Measurements from ENCODE around the gene ZMYND8.
"Not testable (repeated sequence)": the region's sequence is repeated elsewhere in the genome, so short reads cannot be mapped to it uniquely, and the experiment has no call there.

Gene ZMYND8

DNA sequence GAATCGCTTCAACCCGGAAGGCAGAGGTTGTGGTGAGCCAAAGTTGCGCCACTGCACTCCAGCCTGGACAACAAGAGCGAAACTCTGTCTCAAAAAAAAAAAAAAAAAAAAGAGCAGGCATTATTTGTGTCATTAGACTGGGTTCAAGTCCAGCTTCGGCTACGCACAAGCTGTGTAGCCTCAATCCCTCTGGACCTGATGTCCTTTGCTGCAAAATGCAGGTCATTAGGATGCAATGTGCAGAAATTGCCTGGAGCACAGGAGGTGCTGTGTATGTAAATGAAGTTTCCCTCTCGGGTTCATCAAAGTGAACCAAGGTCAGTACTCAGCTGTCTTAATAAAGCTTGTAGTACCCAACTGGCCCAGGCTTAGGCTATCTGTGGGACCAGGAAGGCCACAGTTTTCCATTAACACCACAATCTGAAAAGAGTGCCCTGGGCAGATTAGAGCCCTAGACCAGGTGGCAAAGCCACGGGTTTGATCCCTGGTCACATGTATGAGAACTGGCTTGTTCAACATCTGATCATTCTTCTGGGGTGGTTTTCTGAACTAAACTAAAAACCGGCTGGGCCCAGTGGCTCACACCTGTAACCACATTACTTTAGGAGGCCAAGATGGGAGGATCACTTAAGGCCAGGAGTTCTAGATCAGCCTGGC is 155.3 kb downstream of the ZMYND8 start:
- peak; percentile 30 for DNase-seq

DNA sequence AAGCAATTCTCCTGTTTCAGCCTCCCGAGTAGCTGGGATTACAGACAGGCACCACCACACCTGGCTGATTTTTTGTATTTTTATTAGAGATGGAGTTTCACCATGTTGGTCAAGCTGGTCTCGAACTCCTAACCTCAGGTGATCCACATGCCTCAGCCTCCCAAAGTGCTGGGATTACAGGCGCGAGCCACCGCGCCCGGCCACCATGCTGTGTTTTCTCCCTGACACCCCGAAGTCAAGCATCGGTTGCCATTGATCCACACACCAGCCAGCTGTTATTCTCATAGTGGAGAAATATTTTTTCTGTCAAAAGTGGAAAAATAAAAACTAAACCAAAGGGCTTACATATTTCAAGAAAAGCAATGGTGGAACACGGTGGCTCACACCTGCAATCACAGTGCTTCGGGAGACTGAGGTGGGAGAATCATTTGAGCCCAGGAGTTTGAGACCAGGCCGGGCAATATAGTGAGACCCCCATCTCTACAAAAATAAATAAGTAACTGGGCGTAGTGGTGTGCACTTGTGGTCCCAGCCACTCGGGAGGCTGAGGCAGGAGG is 157.4 kb downstream of the ZMYND8 start:
- DNase-seq: no peak

DNA sequence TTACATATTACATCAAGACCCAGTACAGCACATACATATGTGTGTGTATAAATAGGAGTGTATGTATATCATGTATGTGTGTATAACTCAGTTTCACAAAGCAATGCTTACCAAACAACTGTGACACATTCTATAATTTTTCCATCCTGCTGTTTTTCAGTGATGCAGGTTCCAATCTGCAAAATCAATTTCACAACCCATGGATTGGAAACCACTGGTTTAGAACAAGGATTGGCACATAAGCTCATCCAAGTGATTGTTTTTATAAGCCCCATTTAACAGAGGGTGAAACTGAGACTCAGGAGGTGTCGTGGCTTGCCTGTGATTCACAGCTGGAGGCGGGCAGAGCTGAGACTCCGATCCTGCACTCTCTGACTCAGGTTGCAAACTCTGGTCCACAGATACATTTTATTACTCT is 158.2 kb downstream of the ZMYND8 start:
- DNase-seq: no peak

DNA sequence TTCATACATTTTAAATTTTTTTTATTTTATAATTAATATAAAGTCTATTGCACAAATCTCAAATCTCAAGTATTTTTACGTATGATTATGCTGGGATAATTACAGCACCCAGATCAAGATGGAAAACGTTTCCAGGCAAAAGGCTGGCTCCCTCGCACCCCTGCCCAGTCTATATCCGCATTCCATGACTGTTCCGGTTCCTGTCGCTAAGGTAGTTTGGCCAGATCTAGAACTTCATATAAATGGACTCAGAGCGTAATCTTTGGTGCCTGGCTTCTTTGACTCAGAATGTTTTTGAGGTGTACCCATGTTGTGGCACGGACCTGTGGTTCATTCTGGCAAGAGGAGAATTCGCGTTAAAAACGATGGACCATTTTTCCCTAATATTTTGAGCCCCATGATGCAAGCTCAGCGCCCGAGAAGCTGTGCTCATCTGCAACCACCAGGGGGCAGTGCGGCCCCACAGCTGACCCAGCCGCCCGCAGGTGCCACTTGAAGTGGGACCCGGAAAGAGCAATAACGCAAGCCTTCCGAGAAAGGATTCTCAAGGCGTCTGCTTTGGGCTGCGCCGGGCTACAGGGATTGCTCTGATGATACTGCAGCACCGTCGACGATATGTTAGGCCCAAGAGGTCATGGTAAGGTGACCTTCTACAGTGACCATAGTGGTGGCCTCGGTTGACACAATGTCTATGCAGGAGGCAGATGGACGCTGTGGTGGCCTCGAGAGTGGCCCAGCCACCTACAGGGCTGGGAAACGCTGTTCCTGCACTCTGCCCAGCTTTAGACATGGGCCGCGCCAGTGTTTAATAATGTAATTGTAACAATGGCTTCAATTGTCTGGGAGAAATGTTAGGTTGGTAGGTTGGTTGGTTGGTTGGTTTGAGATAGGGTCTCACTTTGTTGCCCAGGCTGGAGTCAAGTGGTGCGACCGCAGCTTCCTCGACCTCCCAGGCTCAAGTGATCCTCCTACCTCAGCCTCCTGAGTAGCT is 160.1 kb downstream of the ZMYND8 start:
- peak; percentile 87 for DNase-seq

DNA sequence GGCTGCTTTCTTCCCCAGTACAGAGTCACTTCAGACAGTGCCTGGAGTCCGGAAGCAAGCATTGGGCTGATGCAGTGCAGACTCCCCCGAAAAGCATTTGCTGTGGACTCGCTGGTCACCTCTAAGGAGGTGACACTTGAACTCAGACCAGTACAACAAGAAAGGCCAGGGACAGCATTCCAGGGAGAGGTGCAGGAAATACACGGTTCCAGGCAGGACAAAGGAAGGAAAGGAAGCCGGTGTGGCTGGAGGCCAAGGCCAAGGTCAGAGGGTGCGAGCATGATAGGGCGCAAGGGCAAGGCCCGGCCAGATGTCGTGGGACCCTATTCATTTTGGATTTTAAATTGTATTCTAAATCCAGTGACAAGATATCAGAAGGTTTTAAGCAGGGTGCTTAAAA is 160.9 kb downstream of the ZMYND8 start:
- no peak for DNase-seq

DNA sequence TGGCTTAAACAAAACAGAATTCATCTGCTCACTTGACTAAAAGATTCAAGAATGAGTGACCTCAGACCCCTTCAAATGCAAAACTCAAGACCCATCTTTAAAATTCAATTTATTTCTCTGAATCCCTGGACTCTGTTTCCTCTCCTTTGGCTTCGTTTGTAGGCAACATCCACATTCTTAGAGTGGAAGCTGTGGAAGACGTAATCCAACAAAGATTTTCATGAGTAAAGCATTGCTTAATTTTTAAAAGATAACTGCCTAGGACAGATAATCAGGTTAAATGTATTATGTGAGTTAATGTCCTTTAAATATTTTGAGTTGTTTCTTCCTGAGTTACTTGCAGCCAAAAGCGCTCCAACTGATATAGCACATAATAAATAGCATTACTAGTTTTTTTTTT is 164.5 kb downstream of the ZMYND8 start:
- no peak for DNase-seq

DNA sequence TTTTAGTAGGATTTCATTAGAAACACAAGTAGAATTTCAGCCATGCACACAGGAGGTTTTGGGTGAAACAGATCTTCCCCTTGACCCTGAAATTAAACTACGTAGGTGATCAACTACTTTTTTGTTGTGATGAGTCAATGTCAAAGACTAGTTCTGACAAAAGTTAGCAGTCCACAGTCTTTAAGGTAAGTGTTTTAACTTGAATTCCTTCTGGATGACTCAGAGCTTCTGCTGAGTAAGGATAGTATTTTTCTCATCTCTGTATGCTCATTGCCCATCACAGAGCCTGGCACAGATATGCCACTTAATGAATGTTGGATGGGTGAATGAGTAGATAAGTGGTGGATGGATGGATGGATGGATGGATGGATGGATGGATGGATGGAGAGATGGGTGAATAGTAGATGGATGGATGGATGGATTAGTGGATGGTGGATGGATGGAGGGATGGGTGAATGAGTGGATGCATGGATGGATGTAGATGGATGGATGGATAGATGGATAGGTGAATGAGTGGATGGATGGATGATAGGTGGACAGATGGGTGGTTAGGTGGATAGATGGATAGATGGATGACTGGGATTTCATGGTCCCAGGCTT is 165.3 kb downstream of the ZMYND8 start:
- DNase-seq: no peak

DNA sequence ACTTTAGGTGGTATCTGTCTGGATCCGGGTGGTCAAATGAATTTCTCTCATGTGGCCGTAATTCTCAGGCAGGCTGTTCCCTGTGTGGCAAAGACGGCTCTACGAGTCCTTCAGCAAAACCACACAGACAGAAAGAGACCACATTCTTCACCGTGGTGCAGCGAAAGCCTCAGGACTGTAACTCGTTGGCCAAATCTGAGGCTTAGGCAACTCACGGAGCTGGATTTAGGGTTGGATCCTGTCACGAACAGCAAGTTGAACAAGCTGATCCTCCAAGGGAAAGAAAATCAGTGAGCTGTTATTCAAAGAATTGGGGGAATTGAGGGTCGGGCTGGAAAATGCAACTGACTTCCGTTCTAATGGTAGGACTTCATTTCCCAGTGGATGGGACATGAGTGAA is 167.4 kb downstream of the ZMYND8 start:
- DNase-seq: peak; percentile 24

DNA sequence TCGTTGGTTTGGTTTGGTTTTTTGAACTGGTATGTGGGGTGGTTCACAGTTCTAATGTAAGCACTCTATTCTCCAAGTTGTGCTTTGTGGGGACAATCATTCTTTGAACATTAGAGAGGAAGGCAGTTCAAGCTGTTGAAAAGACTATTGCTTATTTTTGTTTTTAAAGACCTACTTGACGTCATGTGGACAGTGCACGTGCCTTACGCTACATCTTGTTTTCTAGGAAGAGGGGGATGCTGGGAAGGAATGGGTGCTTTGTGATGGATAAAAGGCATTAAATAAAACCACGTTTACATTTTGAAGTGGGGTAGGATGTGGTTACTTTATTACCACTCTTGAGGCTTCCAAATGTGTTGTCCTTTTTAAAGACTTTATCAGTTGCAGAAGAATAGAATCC is 168.0 kb downstream of the ZMYND8 start:
- DNase-seq: no peak

DNA sequence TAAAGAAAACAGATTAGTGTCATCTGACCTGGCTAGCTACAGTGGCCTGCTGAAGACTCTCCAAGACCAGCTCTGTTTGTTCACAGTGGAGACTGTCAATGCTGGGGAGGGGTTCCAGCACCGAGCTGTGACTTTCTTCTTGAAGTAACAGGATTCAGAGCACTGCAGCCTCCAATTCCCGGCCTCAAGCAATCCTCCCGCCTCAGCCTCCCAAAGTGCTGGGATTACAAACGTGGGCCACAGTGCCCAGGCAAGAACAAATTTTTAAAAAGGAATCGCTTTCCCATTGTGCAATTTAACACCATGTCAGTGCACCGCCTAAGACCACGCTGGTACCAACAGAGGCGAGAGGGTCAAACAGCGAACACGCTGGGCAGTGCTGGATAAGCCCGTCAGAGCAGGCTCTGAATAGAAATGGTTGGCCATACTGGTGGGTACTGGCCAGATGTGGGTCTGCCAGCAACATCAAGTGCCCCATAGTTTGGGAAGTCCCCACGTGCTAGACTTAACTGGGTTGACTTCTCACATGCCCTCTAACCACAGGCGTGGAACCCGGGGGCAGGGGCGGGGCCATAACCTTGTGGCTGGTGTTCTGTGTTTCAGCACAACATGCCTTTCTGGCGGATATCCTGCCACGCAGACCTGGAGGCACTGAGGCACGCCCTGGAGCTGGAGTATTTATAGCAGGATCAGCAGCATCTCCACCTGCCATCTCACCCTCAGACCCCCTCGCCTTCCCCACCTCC is 168.9 kb downstream of the ZMYND8 start:
- DNase-seq: no peak

DNA sequence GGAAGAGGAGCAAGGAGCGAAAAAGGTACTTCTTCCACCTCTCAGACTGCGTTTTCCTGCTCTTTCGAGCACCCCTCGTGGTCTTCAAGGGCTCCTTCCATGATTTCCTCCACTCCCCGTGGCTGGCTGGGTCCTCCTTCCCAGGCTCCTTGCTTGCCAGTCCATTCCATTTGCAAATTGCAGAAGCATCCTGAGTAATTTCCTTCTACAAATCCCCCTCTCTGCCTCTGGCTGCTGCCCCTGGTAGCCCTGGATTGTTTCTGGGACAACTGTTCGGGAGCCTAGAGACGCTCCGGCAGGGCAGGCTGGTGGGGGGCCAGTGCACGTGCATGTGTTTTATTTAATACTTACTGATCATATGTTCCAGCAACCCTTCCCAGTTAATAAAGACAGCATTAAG is 173.1 kb downstream of the ZMYND8 start:
- no peak for DNase-seq

DNA sequence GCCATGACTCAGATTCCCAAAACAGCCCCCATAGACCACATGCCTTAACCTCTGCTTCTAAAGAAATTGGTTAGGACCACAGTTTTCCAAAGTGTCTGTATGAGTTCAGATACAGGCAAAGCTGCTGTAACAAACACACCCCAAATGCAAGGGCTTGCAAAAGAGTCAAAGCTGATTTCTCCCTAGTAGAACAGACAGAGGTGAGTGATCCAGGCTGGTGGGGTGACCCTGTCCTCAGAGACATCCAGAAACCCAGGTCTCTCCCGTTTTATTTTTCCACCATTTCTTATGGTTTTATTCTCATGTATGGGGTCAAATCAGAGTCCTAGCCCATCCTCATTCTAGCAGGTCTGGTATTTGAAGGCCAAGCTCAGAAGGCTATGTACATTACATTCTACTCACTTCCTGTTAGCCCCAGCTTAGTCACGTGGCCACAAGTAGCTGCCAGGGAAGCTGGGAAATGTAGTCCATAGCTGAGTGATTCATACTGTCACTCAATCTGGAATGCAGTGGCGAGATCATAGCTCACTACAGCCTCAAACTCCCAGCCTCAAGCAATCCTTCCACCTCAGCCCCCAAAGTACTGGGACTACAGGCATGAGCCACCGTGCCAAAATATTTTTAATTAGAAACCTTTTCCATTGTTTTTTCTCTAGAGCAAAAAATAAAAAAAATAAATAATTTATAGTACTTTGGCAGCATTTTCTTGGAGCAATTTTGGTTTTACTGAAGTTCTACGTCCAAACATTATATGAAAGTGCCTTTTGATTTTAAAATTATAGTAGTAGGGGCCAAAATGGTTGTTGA is 175.2 kb downstream of the ZMYND8 start:
- peak; percentile 84 for DNase-seq

DNA sequence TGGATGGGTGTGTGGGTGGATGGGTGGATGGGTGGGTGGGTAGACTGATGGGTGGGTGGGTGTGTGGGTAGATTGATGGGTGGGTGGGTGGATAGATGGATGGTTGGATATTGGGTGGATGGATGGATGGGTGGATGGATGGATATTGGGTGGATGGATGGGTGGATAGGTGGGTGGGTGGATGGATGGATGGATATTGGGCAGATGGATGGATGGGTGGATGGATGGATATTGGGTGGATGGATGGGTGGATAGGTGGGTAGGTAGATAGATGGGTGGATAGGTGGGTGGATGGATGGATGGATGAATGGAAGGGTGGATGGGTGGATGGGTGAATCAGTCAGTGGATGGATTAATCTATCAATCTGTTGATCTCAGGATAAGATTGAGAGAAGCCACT is 177.2 kb downstream of the ZMYND8 start:
- no peak for DNase-seq

DNA sequence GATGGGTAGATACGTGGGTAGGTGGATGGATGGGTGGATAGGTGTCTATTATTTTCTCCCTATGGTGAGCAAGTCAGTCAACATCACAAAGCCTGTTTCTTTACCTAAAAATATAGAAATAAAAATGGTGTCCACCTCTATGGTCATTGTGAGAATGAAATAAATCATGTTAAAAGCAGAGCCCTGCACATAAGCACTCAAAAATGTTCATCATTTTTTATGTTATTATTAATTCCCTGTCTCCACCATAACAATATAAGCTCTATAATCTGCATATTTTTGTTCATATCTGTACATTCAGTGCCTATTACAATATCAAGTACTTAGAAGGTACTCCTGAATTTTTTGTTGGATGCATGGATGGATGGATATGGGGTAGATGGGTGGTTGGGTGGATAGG is 177.6 kb downstream of the ZMYND8 start:
- no peak for DNase-seq

DNA sequence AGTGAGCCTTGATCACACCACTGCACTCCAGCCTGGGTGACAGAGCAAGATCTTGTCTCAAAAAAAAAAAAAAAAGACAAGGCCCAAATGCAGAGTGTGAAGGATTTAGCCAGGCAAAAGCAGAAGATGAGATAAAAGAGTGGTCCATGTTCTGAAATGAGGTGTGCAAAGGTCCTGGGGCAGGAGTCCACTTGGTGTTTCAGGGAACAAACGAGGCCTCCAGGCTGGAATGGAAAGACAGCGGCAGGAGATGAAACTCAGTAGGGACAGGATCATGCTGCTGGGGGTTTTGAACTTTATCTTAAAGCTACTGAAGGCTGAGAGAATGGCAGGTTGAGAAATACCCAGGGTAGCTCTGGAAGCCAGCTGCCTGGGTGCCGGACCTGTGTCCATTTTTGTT is 178.2 kb downstream of the ZMYND8 start:
- no peak for DNase-seq

DNA sequence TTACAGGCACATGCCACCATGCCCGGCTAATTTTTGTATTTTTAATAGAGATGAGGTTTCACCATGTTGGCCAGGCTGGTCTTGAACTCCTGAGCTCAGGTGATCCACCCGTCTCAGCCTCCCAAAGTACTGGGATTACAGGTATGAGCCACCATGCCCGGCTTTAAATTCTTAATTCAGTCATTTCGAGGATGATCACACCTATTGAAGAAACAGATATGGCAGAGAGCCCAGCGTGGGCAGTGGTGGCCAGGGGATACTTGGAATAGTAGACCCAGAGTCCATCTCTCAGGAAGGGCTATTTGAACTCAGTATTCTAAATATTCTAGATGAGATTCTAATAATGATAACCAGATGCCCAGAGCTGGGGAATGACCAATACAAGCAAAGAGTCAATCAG is 180.3 kb downstream of the ZMYND8 start:
- not testable (repeated sequence) for DNase-seq

DNA sequence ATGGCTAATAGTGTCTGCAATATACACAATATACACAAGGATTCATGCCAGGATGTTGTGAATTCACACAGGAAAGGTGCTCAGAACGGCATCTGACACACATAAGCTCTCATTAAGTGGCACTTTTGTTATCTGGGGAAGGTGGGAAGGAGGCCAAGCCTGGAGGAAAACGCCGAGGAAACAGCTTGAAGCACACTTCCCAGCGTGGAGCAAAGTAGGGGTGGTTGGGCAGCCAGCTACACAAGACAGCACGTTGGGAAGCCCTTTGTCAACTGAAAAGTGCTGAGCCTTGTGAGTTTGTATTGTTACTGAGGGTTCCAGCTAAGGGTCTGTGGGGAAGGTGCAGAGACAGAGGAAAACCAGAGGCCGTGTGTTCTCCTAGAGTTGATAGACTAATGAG is 181.0 kb downstream of the ZMYND8 start:
- DNase-seq: no peak

DNA sequence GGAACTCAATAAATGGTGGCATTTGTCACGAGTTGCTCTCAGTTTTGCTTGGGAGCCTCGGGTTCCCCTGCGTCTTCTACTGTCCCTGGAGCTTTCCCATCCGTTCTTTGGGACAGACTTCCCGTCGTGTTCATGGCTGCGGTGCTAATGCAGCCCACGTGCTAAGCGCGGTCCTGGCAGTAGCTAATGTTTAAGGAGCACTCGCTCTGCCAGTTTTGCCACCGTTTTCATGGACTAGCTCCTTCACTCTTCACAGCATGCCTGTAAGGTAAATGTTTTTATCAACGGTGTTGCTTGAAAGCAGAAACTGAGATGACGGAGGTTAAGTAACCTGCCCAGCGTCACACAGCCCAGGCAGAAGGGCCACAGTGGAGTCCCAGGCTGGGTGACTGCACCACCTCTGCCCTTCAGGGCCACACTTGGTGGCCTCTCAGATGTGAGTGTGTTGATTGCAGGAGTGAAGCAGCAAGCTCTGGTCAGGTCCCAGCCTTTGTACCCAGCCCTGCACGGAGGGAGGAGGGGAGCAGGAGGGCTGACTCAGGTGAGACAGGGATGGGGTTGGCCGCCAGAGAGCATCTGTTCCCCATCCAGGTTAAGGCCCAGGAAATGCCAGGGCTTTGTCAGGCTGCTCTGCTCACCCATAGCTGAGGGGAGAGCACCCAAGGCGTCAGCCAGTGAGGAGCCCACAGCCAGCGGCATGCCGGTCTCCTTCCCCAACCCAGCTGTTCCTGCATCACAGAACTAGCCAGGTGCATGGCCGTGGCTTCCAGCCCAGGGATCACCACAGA is 181.8 kb downstream of the ZMYND8 start:
- DNase-seq: no peak

DNA sequence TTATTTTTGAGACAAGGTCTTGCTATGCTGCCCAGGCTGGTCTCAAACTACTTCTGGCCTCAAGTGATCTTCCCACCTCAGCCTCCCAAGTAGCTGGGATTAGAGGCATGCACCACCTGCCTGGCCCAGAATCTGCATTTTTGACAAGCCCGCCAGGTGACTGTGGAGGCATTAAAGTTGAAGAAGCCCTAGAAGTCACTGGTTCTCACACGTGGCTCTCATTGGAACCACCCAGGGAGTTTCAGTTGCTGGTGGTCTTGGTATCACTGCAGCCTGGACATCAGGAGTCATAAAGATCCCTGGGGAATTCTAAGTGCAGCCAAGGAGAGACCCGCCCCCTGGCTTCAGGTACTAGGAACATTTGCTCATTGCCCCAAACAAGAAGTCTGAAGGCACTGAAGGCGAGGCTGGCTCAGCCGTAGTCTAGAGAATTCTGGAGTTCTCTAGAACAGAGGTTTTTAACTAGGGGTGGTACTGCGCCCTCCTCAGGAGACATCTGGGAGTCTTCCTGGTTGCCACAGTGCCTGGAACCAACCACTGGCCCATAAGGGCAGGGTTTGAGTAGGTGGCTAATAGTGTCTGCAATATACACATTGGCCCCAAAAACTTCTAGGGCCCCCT is 182.8 kb downstream of the ZMYND8 start:
- DNase-seq: no peak

DNA sequence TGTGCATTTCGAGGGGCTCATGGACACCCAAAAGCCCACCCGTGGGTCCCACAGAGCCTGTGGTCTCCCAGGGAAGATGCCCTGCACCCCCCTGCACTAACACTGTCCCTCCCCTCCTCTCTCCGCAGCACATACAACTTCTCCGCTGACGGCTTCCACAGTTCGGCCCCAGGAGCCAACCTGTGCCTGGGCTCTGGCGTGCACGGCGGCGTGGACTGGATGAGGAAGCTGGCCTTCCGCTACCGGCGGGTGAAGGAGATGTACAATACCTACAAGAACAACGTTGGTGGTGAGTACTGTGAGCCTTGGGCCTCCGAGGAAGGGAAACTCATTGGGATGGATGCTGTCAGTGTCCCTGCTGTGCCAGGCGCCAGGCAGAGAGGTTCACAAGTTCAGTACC is 183.9 kb downstream of the ZMYND8 start:
- DNase-seq: no peak

DNA sequence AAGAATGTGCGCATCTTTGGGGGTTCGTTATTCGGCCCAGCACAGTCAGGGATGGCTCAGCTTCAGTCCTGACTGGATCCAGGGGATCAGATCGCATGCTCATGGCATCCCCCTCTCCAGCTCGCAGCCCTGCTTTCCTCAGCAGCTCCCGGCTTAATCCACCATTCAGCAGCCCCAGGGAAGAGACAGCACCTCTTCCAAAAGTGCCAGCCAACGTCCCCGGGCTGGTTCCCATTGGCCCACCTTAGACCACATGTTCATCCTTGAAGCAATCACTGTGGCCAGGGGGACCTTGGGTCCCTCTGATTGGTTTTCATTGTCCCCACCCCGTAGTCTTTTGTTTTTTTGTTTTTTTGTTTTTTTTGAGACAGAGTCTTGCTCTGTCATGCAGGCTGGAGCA is 188.7 kb downstream of the ZMYND8 start:
- DNase-seq: no peak

All from OCI-M1 (cell line).